PC-3 (cell line): ENCODE data around the gene CACTIN. TPM values are rescaled to one million over a fixed set of nuclear protein-coding genes. Genes with fewer than 3 reads are reported as not detected.
A peak's percentile ranks its signal among the peaks of the same experiment; 100 is the strongest.

ENCODE experiments used
- ATAC-seq: fragments of 200-7000 bp; cut with Tn5 transposase; 2 replicates; pipeline ENCODE4 v1.9.1; 2020; ENCODE audit warnings: mild to moderate bottlenecking, moderate library complexity
- Bru-seq: library from RNA; stranded (reverse); fragments of 400-500 nt; gene quantifications from one replicate; lab custom pipeline; 2021; lab: Mats Ljungman, UMichigan
- BruChase-seq, 2 experiments: library from RNA; stranded (reverse); fragments of 400-500 nt; gene quantifications; one replicate each; lab custom pipeline; 2021; lab: Mats Ljungman, UMichigan
- BruUV-seq: library from RNA; stranded (reverse); fragments of 400-500 nt; replicated peaks from 2 replicates; lab custom pipeline; 2021; lab: Mats Ljungman, UMichigan
- CTCF ChIA-PET: fragments of 300-600 bp; sonication (Branson Sonifier 250); formaldehyde crosslinking; loops from one replicate; lab custom pipeline; 2022; ENCODE audit warnings: antibody characterized with exemption; lab: Charles Lee
- POLR2A ChIA-PET: fragments of 300-600 bp; sonication (Branson Sonifier 250); formaldehyde crosslinking; loops from one replicate; lab custom pipeline; 2022; ENCODE audit warnings: antibody characterized with exemption; ENCODE audit not compliant: unreplicated experiment; lab: Charles Lee
- DNase-seq: peaks from one replicate; pipeline ENCODE4 v3.0.0-alpha.2; 2015
- H2AFZ ChIP-seq: fragments of 300-600 bp; sonication (generic); 2 replicates; pipeline ENCODE4 v1.6.0; 2016; ENCODE audit warnings: antibody characterized with exemption, low read length
- H3F3A ChIP-seq: fragments of 300-600 bp; sonication (generic); one replicate; pipeline ENCODE4 v1.6.0; 2017; ENCODE audit warnings: antibody characterized with exemption, low read length, control low read depth, mild to moderate bottlenecking; ENCODE audit not compliant: unreplicated experiment
- H3K27ac ChIP-seq: fragments of 300-600 bp; sonication (generic); 2 replicates; pipeline ENCODE4 v1.5.1; 2016; ENCODE audit warnings: mild to moderate bottlenecking, low read length
- H3K27me3 ChIP-seq: fragments of 300-600 bp; sonication (generic); 2 replicates; pipeline ENCODE4 v1.6.1; 2016; ENCODE audit warnings: low read length, mixed read lengths
- H3K36me3 ChIP-seq: fragments of 300-600 bp; sonication (generic); 2 replicates; pipeline ENCODE4 v1.6.1; 2016; ENCODE audit warnings: low read depth, mixed run types, low read length, mixed read lengths
- H3K4me1 ChIP-seq: fragments of 300-600 bp; sonication (generic); 2 replicates; pipeline ENCODE4 v1.5.1; 2016; ENCODE audit warnings: low read length; ENCODE audit not compliant: insufficient read depth
- H3K4me2 ChIP-seq: fragments of 300-600 bp; sonication (generic); 2 replicates; pipeline ENCODE4 v1.6.0; 2016; ENCODE audit warnings: low read length
- H3K4me3 ChIP-seq: fragments of 300-600 bp; sonication (generic); 2 replicates; pipeline ENCODE4 v1.5.1; 2016; ENCODE audit warnings: mild to moderate bottlenecking, low read length, mixed read lengths
- H3K79me2 ChIP-seq: fragments of 300-600 bp; sonication (generic); 2 replicates; pipeline ENCODE4 v1.6.1; 2017; ENCODE audit warnings: low read length, mixed read lengths
- H3K9ac ChIP-seq: fragments of 300-600 bp; sonication (generic); 2 replicates; pipeline ENCODE4 v1.6.0; 2016; ENCODE audit warnings: mild to moderate bottlenecking, low read length
- H3K9me2 ChIP-seq: fragments of 300-600 bp; sonication (generic); replicated peaks from 2 replicates; pipeline ENCODE4 v1.6.1; 2016; ENCODE audit warnings: mixed run types, low read length, mixed read lengths
- H3K9me3 ChIP-seq: fragments of 300-600 bp; sonication (generic); 2 replicates; pipeline ENCODE4 v1.6.1; 2016; ENCODE audit warnings: low read length, mixed read lengths
- H4K20me1 ChIP-seq: fragments of 300-600 bp; sonication (generic); 2 replicates; pipeline ENCODE4 v1.6.1; 2016; ENCODE audit warnings: low read length, mixed read lengths
- EZH2 ChIP-seq: fragments of 300-600 bp; sonication (generic); IDR thresholded peaks from one replicate; pipeline ENCODE4 v1.6.1; 2017; ENCODE audit warnings: antibody characterized with exemption, mild to moderate bottlenecking, low read length; ENCODE audit not compliant: unreplicated experiment
- EZH2phosphoT487 ChIP-seq: fragments of 300-600 bp; sonication (generic); IDR thresholded peaks from 2 replicates; pipeline ENCODE4 v1.6.1; 2018; ENCODE audit warnings: mild to moderate bottlenecking, antibody characterized with exemption, low read length, borderline replicate concordance
- intact Hi-C: fragments of 100-400 bp; cut with micrococcal nuclease; formaldehyde crosslinking; loops from 2 replicates; pipeline ENCODE4 v1.9.0; 2023
- long read RNA-seq: library from polyadenylated mRNA; unstranded; transcript quantifications from one replicate; pipeline ENCODE4 v2.0.0, GENCODE V29; 2021; ENCODE audit not compliant: unreplicated experiment
- total RNA-seq: library from RNA; depleted of rRNA; stranded (reverse); fragments of >200 nt; gene quantifications from 2 replicates; pipeline ENCODE4 v1.2.3, GENCODE V29; 2014; rRNA removed
- TF ChIP-seq, protein P1 (sequence below): fragments of 300-600 bp; sonication (generic); conservative IDR thresholded peaks from 2 replicates; pipeline ENCODE4 v1.5.1; 2017; ENCODE audit warnings: antibody characterized with exemption, low read depth, mild to moderate bottlenecking, low read length

The CACTIN gene
- total RNA-seq (47.8 and 51.3 TPM in 2 replicates), Bru-seq, nascent RNA (percentile 50 among the genes with signal in this experiment), BruChase-seq, experiment 1, labeled RNA remaining after a 6-hour chase (percentile 67 among the genes with signal in this experiment), BruChase-seq, experiment 2, labeled RNA remaining after a 2-hour chase (percentile 64 among the genes with signal in this experiment)
- long read RNA-seq, transcript CACTIN-203 (10 exons, 3,612 nt), result major isoform, 35 of 73 reads
- long read RNA-seq, partial matches to known transcripts, result 15 of 73 reads
- long read RNA-seq, other reads (novel, unspliced or antisense), result 21 of 73 reads

- POLR2A ChIA-PET, result interaction anchor here (0.5 kb wide), 1 partner anchor 206 kb away, joined by 3 read pairs; no protein-coding TSS in a partner anchor
- H3K79me2 ChIP-seq, result peaks cover 27% of the 10 kb centered on the region
- peak within 1 kb of the TSS; percentile 85 for H3K9ac ChIP-seq
- TF ChIP-seq, protein P1, sequence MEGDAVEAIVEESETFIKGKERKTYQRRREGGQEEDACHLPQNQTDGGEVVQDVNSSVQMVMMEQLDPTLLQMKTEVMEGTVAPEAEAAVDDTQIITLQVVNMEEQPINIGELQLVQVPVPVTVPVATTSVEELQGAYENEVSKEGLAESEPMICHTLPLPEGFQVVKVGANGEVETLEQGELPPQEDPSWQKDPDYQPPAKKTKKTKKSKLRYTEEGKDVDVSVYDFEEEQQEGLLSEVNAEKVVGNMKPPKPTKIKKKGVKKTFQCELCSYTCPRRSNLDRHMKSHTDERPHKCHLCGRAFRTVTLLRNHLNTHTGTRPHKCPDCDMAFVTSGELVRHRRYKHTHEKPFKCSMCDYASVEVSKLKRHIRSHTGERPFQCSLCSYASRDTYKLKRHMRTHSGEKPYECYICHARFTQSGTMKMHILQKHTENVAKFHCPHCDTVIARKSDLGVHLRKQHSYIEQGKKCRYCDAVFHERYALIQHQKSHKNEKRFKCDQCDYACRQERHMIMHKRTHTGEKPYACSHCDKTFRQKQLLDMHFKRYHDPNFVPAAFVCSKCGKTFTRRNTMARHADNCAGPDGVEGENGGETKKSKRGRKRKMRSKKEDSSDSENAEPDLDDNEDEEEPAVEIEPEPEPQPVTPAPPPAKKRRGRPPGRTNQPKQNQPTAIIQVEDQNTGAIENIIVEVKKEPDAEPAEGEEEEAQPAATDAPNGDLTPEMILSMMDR, result no peak
- no peak for TF ChIP-seq EZH2
- no peak for TF ChIP-seq EZH2phosphoT487
- no peaks in the 10 kb centered on the region for H4K20me1 ChIP-seq
- BruUV-seq, result no TSS peak
- H3K4me1 ChIP-seq, result peaks cover 5% of the 10 kb centered on the region; the same call in 1 of the 2 replicates
- H3K27ac ChIP-seq, result peak within 1 kb of the TSS; percentile 60
- H3K9me2 ChIP-seq, result no peaks in the 10 kb centered on the region
- ATAC-seq (peak; percentile 96), DNase-seq (peak; percentile 95)
- H3K27me3 ChIP-seq, result no peaks in the 10 kb centered on the region
- H2AFZ ChIP-seq, result peak within 1 kb of the TSS; percentile 56
- peak within 1 kb of the TSS; percentile 98 for H3K4me3 ChIP-seq
- no peaks in the 10 kb centered on the region for H3K36me3 ChIP-seq
- H3K9me3 ChIP-seq, result no peaks in the 10 kb centered on the region
- CTCF ChIA-PET, result no interaction called here
- no peaks in the 10 kb centered on the region for H3F3A ChIP-seq
- H3K4me2 ChIP-seq, result peak within 1 kb of the TSS; percentile 96
- intact Hi-C loops, result no loop called here
These were observed at the start of gene CACTIN for GRCh38 chr19:3626473-3627350. Gene CACTIN (minus strand): TSS chr19:3626790. CDS start chr19:3626762, 28 bp downstream.

GRCh38 chr19:3674784-3675543 is 48.4 kb upstream of the CACTIN start:
- no peak for DNase-seq
- BruUV-seq, result no TSS peak
- Histone ChIP-seq H3K27ac (no peak overlapping the region), H3K9me2 (no peaks in the 10 kb centered on the region), H3K9me3 (no peaks in the 10 kb centered on the region), H4K20me1 (no peaks in the 10 kb centered on the region), H2AFZ (no peak overlapping the region), H3K27me3 (no peaks in the 10 kb centered on the region), H3K4me1 (no peaks in the 10 kb centered on the region), H3K4me2 (no peak overlapping the region), H3K36me3 (no peaks in the 10 kb centered on the region), H3K4me3 (no peak overlapping the region), H3K9ac (no peak overlapping the region), H3K79me2 (no peaks in the 10 kb centered on the region), H3F3A (no peaks in the 10 kb centered on the region)
- POLR2A ChIA-PET, result no interaction called here
- TF ChIP-seq, protein P1, result no peak
- TF ChIP-seq EZH2, result no peak
- no peak for TF ChIP-seq EZH2phosphoT487
- ATAC-seq, result no peak
- intact Hi-C loops, result no loop called here
- CTCF ChIA-PET, result no interaction called here
